Endothelial cell of umbilical vein (primary cell): ENCODE results near the gene NT5M.

Experiments used
- MAX ChIP-seq: IDR thresholded peaks from 2 replicates; pipeline ENCODE4 v1.6.1; 2011; ENCODE audit not compliant: insufficient read depth, insufficient read length
- TF ChIP-seq, protein P1 (sequence below), 2 donors: IDR thresholded peaks; 1 replicate in 1 of 2; 2 replicates in 1 of 2; pipeline ENCODE4 v1.5.1; 2011; ENCODE audit warnings: low read length in 2 of 2, mild to moderate bottlenecking in 2 of 2, moderate library complexity in 2 of 2, control low read depth in 1 of 2, inconsistent platforms in 1 of 2, low read depth in 1 of 2; ENCODE audit not compliant: insufficient read depth in 1 of 2; ENCODE audit errors: extremely low read depth in 1 of 2

DNA sequence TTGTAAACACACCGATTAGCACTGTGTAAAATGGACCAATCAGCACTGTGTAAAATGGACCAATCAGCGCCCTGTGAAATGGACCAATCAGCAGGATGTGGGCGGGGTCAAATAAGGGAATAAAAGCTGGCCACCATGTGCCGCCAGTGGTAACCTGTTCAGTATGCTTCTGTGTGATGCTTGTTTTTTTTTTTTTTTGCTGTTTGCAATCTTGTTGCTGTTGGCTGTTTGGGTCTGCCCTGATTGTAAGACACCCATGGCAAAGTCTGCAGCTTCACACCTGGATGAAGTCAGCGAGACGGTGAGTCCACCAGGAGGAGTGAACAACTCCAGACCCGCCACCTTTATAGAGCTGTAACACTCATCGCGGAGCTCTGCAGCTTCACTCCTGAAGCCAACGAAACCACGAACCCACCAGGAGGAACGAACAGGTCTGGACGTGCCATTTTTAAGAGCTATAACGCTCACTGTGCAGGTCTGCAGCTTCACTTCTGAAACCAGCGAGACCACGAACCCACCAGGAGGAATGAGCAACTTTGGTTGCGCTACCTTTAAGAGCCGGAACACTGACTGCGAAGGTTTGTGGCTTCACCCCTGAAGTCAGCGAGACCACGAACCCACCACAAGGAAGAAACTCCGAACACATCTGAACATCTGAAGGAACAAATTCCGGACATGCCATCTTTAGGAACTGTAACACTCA lies 88.6 kb downstream of the NT5M start:
- TF ChIP-seq, protein P1, sequence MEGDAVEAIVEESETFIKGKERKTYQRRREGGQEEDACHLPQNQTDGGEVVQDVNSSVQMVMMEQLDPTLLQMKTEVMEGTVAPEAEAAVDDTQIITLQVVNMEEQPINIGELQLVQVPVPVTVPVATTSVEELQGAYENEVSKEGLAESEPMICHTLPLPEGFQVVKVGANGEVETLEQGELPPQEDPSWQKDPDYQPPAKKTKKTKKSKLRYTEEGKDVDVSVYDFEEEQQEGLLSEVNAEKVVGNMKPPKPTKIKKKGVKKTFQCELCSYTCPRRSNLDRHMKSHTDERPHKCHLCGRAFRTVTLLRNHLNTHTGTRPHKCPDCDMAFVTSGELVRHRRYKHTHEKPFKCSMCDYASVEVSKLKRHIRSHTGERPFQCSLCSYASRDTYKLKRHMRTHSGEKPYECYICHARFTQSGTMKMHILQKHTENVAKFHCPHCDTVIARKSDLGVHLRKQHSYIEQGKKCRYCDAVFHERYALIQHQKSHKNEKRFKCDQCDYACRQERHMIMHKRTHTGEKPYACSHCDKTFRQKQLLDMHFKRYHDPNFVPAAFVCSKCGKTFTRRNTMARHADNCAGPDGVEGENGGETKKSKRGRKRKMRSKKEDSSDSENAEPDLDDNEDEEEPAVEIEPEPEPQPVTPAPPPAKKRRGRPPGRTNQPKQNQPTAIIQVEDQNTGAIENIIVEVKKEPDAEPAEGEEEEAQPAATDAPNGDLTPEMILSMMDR (IDR thresholded peaks at IDR 0.05; ENCODE audit: extremely low read depth in 1 of 2, insufficient read depth in 1 of 2, low read depth in 1 of 2, low read length in 2 of 2), result no peak
- no peak for TF ChIP-seq MAX
